HG03196 (cell line): ENCODE results near the gene ALK.

Experiments
- ATAC-seq: cut with Tn5 transposase; IDR thresholded peaks from one replicate; pipeline ENCODE4 v1.9.1; 2021; ENCODE audit not compliant: unreplicated experiment

Gene ALK

GRCh38 chr2:29614295-29614830, 307.0 kb downstream of the ALK start:
- ATAC-seq, result no peak

GRCh38 chr2:29613792-29614266, 307.6 kb downstream of the ALK start:
- no peak for ATAC-seq

DNA sequence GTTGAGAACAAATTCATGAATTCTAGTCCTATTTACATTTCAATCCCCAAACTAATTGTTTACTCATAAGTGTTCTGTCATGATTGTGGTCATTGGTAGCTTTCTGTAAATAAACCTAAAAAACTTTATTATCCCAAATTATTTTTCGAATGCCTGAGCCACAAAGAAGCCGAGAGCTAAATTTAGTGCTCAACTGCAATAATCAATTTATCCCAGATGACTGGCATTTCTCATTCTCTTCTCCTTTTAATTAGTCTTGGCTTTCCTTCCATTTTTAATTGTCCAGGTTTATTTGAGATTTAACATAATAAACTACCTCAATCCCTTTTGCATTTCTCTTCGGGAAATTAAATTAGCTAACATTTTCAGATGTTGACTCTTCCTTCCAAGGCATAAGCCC, 308.3 kb downstream of the ALK start:
- no peak for ATAC-seq

- ATAC-seq, result no peak
Measured at GRCh38 chr2:29612568-29612967, 308.8 kb downstream of the ALK start.

- ATAC-seq, result no peak
Measured at GRCh38 chr2:29611850-29612249, 309.5 kb downstream of the ALK start.

- ATAC-seq, result no peak
Measured at GRCh38 chr2:29611261-29611660, 310.1 kb downstream of the ALK start.

GRCh38 chr2:29610569-29610968, 310.8 kb downstream of the ALK start:
- no peak for ATAC-seq

DNA sequence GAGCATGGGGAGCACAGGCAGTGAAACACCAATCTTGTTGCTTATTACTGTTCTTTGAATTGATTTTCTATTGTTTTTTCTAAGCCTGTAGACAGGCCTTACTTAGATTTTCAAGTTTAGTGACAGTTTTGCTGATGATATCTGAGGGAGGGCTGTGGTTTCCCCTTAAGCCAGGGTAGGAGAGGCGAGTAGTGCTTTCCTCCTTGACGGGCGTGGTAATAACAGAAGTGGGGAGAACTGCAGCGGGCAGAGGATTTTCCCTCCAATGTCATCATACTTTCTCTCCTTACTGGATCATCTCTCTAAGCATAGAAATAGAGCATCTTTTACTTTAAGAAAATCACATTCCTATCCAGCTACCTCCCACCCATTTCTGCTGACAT, 314.4 kb downstream of the ALK start:
- no peak for ATAC-seq

- ATAC-seq, result no peak
Measured at GRCh38 chr2:29606104-29607037, 315.0 kb downstream of the ALK start.

DNA sequence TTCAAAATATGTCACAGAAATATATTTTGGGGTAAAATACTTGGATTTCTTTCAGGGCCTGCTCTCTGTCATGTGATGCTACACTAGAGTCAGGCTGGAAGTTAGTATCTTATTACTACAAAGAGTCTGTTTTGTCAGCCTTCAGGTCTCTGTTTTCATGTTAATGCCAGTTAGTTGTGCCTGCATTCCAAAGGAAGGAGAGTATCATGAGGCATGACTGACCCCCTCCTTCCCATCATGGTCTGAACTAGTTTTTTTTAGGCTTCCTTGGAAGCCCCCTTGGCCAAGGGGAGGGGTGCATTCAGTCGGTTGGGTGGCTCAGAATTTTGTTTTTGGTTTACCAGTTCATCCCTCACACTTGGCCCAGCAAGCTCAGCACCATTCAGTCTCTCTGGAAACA, 318.0 kb downstream of the ALK start:
- ATAC-seq, result no peak

- no peak for ATAC-seq
Measured at GRCh38 chr2:29601872-29602271, 319.5 kb downstream of the ALK start.

DNA sequence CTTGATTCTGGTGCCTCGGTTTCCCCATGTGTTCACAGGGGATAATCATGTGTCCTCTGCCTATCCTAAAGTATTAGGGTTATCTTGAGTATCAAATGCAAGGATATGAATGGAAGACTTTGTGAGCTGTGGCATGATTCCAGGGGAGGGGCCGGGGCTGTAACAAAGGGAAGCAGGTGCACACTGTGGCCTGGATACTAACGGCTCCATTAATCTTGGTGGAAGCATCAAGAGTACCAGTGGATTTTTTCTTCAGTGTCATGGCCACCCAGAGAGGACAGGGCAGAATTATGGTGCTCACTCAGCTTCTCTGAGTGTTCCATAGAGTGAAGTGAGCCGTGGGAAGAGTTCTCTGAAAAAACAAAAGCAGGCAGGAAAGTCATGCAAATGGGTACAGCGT, 320.1 kb downstream of the ALK start:
- ATAC-seq, result no peak

DNA sequence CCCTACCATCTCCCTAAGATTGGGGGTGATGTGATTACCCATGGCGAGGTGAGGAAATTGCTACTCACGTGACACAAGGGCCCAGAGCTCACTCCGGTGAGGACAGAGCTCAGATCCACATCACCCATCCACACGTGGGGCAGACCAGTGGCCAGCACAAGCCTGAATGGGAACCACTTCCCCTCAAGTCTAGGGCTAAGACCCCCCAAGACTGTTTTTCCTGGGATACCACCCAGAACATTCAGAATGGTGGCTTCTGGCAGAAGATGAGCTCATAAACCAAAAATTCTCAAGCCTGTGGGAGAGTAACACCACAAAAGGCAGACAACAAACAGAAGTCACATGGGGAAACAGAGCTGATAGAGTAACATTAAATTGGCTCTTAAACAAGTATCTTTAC, 321.4 kb downstream of the ALK start:
- ATAC-seq, result no peak

GRCh38 chr2:29598978-29599377, 322.4 kb downstream of the ALK start:
- no peak for ATAC-seq

- no peak for ATAC-seq
Measured at GRCh38 chr2:29597035-29597434, 324.4 kb downstream of the ALK start.

DNA sequence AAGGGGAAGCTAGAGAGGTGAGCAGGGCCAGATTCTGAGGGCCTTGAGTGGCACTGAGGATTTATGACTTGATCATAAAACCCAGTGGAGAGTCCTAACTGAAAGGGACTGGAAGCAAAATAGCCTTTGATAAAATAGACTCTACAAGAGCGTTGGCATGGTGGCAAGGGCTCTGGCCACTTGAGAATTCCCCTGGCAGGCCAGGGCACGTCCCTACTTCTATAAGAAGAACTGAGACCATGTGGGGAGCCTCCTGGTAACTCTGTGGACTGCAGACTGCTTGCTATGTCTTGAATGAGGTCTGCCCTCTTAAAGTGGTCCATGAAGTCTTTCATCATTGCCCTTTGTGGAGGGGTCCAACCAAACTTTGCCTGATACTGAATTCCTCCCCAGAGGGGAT, 324.8 kb downstream of the ALK start:
- no peak for ATAC-seq

GRCh38 chr2:29591600-29591999, 329.8 kb downstream of the ALK start:
- ATAC-seq, result no peak

DNA sequence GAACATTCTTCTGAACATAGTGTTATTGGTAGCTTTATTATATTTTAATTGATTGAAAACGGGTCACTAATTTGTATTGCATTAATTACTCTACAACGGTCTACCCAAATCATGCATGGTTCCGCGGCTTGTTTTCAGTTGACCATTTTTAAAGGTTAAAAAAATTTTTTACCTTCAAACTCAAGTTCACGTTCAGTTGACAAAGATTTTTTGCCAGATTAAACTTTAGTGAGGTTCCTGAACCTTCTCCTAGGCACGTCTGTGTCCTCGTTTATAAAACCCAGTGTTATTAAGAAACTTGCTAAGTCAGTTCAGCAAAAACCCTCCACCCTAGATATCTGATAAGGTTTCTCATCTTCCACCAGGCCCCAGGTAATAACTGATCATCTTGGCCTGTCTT, 331.2 kb downstream of the ALK start:
- ATAC-seq, result no peak

DNA sequence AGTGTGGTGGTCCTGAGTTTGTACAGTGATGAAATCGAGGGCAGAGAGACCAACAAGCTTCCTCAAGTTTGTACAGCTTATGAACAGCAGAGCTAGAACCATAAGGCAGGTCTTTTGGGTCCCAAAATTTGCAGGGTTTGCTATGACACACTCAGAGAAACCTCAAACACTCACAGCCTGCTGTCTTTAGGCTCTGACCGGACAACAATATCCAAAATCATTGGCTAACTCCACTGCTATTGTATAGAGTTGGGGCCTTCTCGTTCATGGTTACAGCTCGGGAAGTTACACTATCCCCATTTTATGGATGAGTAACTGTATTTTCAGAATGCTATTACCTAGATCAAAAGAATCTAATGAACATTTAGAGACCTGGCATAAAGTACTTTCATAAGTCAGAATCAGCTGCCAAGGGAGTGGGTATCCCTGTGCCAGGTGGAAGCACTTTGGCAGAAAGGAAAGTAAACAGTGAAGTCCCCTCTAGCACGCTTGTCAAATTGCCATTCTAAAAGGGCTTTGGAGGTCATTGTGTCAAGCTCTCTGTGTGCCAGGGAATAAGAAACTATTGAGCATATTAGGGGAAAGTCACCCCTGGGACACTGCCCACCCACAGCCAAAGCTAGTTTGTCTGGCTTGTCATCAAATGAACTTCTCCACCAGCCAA, 331.8 kb downstream of the ALK start:
- ATAC-seq, result no peak

DNA sequence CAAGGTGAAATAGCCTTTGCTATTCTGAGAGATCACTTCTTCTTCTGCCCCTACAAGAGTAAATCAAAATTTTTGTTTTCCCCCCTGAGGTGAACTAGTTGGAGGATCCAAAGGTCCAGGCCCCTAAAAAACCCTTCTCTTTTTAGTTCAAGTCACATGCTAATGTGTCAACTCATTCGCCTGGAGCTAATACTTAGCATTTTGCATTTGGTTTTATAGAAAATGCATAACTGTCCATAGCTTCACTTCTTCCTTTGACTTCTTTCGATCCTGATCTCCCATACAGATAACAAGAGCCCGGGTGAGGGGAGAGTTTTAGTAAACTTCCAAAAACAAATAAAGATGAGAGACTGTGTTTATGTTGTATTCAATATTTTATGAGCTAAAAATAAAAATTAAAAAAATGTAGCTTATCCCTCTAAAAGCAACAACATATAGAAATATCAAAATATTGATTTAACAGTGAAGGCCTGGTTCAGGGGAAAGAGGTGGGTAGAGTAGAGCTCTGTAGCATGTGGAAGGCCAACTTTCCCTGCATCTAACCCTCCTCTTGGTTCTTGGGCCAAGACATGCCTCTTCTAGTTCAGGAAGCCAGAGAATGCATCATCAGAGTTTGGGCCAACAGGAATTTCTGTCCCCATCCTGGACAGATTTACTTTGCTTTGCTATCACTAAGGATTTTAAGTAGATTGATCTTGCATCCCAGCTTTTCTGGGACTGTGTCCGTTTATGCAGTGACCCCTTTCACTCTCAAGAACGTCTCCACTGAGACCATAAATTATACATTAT, 333.8 kb downstream of the ALK start:
- no peak for ATAC-seq

DNA sequence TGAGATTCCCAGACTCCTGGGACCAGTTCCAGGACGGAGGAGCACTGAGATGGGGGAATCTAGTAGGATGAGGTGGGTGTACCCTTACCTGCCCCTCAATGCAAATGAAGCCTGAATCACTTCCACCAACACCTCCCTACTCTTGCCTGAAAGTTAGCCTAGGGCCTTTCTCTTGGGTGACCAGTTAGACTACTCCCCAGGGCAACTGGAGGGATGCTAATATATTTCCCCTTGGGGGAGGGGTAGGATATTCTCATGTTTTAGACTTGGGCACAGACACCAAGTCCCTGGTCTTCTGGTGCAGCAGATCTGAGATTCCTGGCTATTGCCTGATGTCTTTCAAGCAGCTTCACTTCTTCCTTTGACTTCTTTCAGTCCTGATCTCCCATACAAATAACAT, 334.5 kb downstream of the ALK start:
- no peak for ATAC-seq
